NCI-H2107 treated with DMSO at 0.1 percent for 48 hours (cell line): ENCODE results near the gene SLC9A9.

ENCODE experiments used
- DNase-seq: peaks from one replicate; lab custom pipeline; 2025; ENCODE audit not compliant: unreplicated experiment; lab: John Stamatoyannopoulos, UW

SLC9A9 gene

GRCh38 chr3:143573610-143574303, 274.5 kb downstream of the SLC9A9 start:
- no peak for DNase-seq

GRCh38 chr3:143571548-143571947, 276.7 kb downstream of the SLC9A9 start:
- DNase-seq, result no peak

GRCh38 chr3:143567823-143568222, 280.4 kb downstream of the SLC9A9 start:
- DNase-seq, result no peak

GRCh38 chr3:143565951-143566350, 282.3 kb downstream of the SLC9A9 start:
- no peak for DNase-seq

- no peak for DNase-seq
These were observed 284.5 kb downstream of the SLC9A9 start for GRCh38 chr3:143563786-143564185.

- DNase-seq, result no peak
These were observed 285.5 kb downstream of the SLC9A9 start for GRCh38 chr3:143562789-143563188.

- DNase-seq, result no peak
These were observed 289.0 kb downstream of the SLC9A9 start for GRCh38 chr3:143559296-143559695.

GRCh38 chr3:143552851-143553250, 295.4 kb downstream of the SLC9A9 start:
- no peak for DNase-seq

GRCh38 chr3:143551761-143552160, 296.5 kb downstream of the SLC9A9 start:
- DNase-seq, result no peak

GRCh38 chr3:143548861-143549497, 299.3 kb downstream of the SLC9A9 start:
- DNase-seq, result no peak

GRCh38 chr3:143548393-143548792, 299.9 kb downstream of the SLC9A9 start:
- no peak for DNase-seq

- DNase-seq, result no peak
These were observed 309.7 kb downstream of the SLC9A9 start for GRCh38 chr3:143538577-143538981.

- no peak for DNase-seq
These were observed 310.2 kb downstream of the SLC9A9 start for GRCh38 chr3:143538061-143538460.

GRCh38 chr3:143536817-143537535, 311.3 kb downstream of the SLC9A9 start:
- DNase-seq, result no peak

GRCh38 chr3:143535994-143536784, 312.1 kb downstream of the SLC9A9 start:
- DNase-seq, result no peak

GRCh38 chr3:143533391-143533790, 314.9 kb downstream of the SLC9A9 start:
- no peak for DNase-seq

- DNase-seq, result no peak
These were observed 316.2 kb downstream of the SLC9A9 start for GRCh38 chr3:143532091-143532490.

GRCh38 chr3:143531101-143531500, 317.2 kb downstream of the SLC9A9 start:
- DNase-seq, result no peak

- no peak for DNase-seq
These were observed 318.5 kb downstream of the SLC9A9 start for GRCh38 chr3:143529798-143530197.

GRCh38 chr3:143529018-143529478, 319.2 kb downstream of the SLC9A9 start:
- DNase-seq, result no peak

GRCh38 chr3:143526011-143526545, 322.2 kb downstream of the SLC9A9 start:
- no peak for DNase-seq
